ENCODE results near the gene RGCC. TPM values are rescaled to one million over a fixed set of nuclear protein-coding genes. Genes with fewer than 3 reads are reported as not detected.

RGCC gene
- total and polyA plus RNA-seq, 12 donors: 15.6 to 63.2 (median 46.6) TPM

GRCh38 chr13:41496420-41497234 is 39.3 kb downstream of the RGCC start:
- DNase-seq (no peak), ATAC-seq (peak in 2 of 8 donors; percentile 30 to 36)
- no peaks in the 10 kb centered on the region for H3K36me3 ChIP-seq
- intact Hi-C loops (cut with DNase I): loop anchor here in 3 of 10 donors (5.0 to 10.0 kb wide), 3 partner anchors 51 to 148 kb away; no protein-coding TSS in a partner anchor
- H3K27ac ChIP-seq: peak overlapping the region in 7 of 10 donors; percentile 3 to 68 (median 57)
- no peak overlapping the region for H3K4me3 ChIP-seq
- 51 to 60% methylated on average over 9 of the region's 9 CpGs for WGBS, 2 donors
- no peaks in the 10 kb centered on the region for H3K9me3 ChIP-seq
- peaks cover 16 to 64% (median 46%) of the 10 kb centered on the region in 9 donors for H3K4me1 ChIP-seq
- TF ChIP-seq, protein P1, sequence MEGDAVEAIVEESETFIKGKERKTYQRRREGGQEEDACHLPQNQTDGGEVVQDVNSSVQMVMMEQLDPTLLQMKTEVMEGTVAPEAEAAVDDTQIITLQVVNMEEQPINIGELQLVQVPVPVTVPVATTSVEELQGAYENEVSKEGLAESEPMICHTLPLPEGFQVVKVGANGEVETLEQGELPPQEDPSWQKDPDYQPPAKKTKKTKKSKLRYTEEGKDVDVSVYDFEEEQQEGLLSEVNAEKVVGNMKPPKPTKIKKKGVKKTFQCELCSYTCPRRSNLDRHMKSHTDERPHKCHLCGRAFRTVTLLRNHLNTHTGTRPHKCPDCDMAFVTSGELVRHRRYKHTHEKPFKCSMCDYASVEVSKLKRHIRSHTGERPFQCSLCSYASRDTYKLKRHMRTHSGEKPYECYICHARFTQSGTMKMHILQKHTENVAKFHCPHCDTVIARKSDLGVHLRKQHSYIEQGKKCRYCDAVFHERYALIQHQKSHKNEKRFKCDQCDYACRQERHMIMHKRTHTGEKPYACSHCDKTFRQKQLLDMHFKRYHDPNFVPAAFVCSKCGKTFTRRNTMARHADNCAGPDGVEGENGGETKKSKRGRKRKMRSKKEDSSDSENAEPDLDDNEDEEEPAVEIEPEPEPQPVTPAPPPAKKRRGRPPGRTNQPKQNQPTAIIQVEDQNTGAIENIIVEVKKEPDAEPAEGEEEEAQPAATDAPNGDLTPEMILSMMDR (IDR thresholded peaks at IDR 0.05): no peak
- H3K27me3 ChIP-seq: no peaks in the 10 kb centered on the region

DNA sequence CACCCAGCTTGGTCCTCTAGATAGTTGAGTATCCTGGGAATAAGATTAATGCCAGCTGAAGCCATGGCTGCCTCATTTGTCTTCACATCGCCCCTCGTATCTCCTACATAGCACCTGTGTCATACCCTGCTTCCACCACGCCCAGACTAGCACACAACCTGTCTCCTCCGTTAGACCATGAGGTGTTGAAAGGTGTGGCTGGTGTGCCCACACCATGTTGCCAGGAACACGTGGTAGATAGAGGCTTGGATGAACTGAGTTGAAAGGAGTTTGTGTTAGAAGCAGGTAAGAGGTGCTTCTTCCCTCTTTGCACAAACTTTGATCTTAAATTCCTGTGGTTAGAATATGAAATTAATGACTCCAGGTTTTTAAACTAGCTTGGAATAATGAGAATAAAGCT is 40.1 kb downstream of the RGCC start:
- no peak for DNase-seq
- WGBS, 2 donors: 90 to 91% methylated on average over 5 of the region's 5 CpGs
- Histone ChIP-seq H3K27me3 (no peaks in the 10 kb centered on the region), H3K4me3 (no peak overlapping the region), H3K9me3 (no peaks in the 10 kb centered on the region), H3K4me1 (peaks cover 16 to 56% (median 43%) of the 10 kb centered on the region in 9 donors), H3K27ac (peak overlapping the region in 2 of 10 donors; percentile 50 to 52), H3K36me3 (no peaks in the 10 kb centered on the region)
- no peak for ATAC-seq
- intact Hi-C loops (cut with DNase I): loop anchor here in 3 of 10 donors (5.0 to 10.0 kb wide), 3 partner anchors 50 to 147 kb away; no protein-coding TSS in a partner anchor
- TF ChIP-seq, protein P1 (IDR thresholded peaks at IDR 0.05): no peak

GRCh38 chr13:41499452-41499851 is 42.1 kb downstream of the RGCC start:
- H3K36me3 ChIP-seq: no peaks in the 10 kb centered on the region
- TF ChIP-seq, protein P1 (IDR thresholded peaks at IDR 0.05): no peak
- ATAC-seq (no peak), DNase-seq (no peak)
- H3K27ac ChIP-seq: no peak overlapping the region
- peaks cover 14 to 36% (median 27%) of the 10 kb centered on the region in 9 donors for H3K4me1 ChIP-seq
- WGBS, 2 donors: 88 to 90% methylated on average over 5 of the region's 5 CpGs
- H3K9me3 ChIP-seq: peaks cover 0 to 5% (median 0%) of the 10 kb centered on the region in 11 donors
- intact Hi-C loops (cut with DNase I): loop anchor here in 3 of 10 donors (5.0 to 10.0 kb wide), 3 partner anchors 48 to 145 kb away; no protein-coding TSS in a partner anchor
- H3K4me3 ChIP-seq: no peak overlapping the region
- no peaks in the 10 kb centered on the region for H3K27me3 ChIP-seq

DNA sequence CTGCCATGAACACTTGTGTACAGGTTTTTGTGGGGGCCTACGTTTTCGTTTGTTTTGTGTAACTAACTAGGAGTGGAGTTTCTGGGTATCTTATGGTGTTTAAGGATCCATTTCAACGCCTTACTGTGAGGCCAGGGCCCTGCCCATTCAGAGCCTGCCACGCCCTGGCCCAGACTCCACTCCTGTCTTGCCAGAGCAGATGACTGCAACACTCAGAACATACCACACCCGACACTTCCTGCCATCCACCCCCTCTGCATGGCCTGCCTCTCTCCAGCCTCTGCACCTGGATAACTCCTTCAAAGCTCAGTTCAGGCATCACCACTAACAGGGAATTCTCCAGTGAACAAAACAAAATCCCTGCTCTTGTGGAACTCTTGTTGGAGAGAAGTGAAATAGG is 43.2 kb downstream of the RGCC start:
- ATAC-seq (peak in 3 of 8 donors; percentile 54 to 64 (median 61)), DNase-seq (no peak)
- Histone ChIP-seq H3K36me3 (no peaks in the 10 kb centered on the region), H3K4me3 (no peak overlapping the region), H3K4me1 (peaks cover 8 to 26% (median 16%) of the 10 kb centered on the region in 9 donors), H3K27me3 (no peaks in the 10 kb centered on the region), H3K27ac (no peak overlapping the region), H3K9me3 (peaks cover 0 to 10% (median 4%) of the 10 kb centered on the region in 11 donors)
- intact Hi-C loops (cut with DNase I): no loop called here
- TF ChIP-seq, protein P1 (IDR thresholded peaks at IDR 0.05): no peak
- 75 to 78% methylated on average over 5 of the region's 5 CpGs for WGBS, 2 donors
